SKM-1 treated with dmso at 0.1 percent for 144 hours (cell line): Measurements from ENCODE around the gene TALDO1.
A peak's percentile ranks its signal among the peaks of the same experiment; 100 is the strongest.

Experiments used
- DNase-seq: peaks from one replicate; lab custom pipeline; 2025; ENCODE audit not compliant: unreplicated experiment; lab: John Stamatoyannopoulos, UW

TALDO1 gene

DNA sequence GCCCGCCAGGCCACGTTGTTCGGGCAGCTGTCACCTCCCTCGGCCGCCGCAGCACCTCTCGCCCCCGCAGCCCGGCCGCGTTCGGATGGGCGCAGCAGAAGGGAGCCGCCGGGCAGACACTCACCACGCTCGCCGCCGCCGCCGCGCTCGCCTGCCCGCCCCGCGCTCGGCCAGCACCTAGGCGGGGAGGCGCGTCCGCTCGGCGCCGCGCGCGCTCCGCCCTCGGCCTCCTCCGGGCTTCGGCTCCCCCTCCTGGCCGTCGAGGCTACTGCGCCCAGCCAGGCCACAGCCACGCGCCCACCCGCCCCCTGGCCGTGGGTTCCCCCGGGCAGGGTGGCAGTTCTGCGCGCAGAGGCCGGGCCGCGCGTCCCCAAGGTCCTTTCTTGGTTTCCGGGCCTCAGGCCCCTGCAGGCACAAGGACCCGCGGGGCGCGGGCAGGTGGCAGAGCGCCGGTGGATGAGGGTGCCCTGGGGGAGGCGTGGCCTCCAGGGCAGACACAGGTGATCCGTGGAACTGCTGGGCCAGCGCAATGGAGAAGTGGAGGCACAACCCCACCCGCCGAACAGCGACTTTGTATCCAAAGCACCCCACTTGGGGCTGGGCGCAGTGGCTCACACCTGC is 50.9 kb downstream of the TALDO1 start, which contains the start of gene SLC25A22:
Gene SLC25A22, minus strand, starts transcription at position 189 of the 621 bp plus-strand sequence. CDS start 3,275 bp downstream, outside the sequence.
- DNase-seq = peak; percentile 74

DNA sequence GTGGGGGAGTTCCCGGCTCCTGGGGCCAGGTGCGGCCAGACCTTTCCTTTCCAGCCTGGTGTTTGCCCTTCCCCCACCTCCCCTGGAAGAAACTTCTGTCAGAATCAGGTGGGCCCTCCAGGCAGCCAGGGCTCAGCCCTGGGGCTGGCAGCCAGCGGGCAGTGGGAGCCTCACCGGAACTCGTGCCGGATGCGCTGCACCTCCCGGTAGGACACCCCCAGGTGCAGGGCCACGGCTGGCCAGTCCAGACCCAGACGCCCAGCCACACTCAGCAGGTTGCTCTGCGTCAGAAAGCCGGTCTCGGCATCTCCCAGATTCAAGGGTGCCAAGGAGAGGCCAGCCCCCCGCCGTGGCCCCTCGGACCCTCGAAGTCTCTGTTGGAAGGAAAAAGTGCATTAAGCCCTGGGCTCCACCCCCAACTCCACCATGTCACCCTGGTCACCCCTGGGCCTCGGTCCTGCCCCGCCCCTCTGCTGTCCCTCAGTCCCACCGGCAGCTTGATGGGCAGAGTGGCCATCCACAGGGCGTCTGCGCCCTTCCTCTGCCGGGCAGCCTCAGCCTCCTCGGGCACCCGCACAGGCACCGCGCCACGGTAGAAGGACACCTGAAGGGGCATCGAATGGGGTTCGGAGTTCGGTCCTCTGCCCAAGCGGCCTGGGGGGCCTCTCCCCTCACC is 52.5 kb downstream of the TALDO1 start:
- DNase-seq = no peak

DNA sequence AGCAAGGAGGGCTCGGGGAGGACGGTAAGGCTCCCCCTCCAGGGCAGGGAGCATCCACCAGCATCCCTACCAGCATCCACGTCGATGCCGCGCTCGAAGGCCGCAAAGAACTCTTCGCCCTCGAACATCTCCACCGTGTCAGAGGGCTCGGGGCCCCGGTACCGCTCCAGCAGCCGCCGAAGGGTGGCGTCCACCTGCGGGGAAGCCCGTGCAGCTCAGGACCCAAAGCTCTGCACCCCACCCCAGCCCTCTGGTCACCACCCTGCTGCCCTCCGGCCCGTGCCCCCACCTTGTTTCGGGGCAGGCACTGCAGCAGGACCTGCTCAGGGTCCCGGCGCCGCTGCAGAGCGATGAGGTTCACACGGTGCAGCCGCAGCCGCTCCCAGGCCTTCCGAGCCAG is 53.2 kb downstream of the TALDO1 start:
- no peak for DNase-seq

DNA sequence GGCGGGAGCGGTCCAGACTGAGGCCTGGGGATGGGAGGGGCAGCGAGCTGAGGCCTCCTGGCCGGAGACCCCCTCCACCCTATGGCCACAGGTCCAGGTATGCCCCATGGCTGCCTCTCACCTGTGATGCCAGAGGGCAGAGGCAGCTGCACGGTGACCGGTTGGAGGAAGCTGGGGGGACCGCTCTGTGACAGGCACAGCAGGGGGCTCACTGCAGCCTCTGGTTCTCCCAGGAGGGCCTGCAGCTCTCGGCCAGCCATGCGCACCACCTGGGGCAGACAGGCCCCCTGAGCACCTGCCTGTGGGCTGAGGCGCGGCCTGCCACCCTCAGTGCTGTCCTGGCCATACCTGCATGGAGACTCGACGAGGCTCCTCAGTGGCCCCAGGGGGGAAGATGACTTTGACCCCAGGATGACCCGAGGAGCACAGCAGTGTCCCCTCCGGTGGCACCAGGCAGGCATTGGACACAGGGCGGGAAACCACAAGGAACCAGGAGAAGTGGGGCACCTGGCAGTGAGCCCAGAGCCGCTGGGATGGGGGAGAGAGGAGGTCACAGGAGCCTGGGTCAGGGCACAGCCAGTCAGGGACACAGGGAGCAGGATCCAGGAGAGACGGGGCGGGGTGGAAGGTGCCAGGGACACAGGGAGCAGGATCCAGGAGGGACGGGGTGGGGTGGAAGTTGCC is 54.0 kb downstream of the TALDO1 start:
- DNase-seq = no peak

DNA sequence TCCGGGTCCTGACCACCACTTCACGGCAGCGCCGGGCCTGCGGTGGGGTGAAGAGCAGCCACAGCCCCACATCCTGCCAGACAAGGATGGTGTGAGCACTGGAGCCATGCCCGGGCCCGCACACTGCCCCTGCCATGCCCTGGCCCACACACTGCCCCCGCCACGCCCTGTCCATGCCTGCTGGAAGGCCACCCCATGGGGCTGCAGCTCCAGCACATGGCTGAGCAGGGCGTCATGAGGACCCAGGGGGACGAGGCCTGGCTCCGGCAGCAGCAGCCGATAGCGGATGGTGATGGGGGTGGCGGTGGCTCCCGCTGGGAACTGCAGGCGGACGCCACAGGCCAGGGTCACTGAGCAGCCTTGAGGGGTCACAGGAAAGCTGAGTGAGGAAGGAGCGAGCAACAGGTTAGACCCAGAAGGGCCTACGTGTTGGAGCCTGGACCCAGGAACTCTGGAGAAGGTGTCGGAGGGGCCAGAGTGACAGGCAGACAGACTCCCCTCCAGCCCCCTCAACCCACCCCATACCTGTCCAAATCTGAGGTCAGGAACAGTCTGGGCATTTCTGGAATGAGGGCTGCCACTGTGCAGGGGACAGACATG is 54.9 kb downstream of the TALDO1 start:
- no peak for DNase-seq

DNA sequence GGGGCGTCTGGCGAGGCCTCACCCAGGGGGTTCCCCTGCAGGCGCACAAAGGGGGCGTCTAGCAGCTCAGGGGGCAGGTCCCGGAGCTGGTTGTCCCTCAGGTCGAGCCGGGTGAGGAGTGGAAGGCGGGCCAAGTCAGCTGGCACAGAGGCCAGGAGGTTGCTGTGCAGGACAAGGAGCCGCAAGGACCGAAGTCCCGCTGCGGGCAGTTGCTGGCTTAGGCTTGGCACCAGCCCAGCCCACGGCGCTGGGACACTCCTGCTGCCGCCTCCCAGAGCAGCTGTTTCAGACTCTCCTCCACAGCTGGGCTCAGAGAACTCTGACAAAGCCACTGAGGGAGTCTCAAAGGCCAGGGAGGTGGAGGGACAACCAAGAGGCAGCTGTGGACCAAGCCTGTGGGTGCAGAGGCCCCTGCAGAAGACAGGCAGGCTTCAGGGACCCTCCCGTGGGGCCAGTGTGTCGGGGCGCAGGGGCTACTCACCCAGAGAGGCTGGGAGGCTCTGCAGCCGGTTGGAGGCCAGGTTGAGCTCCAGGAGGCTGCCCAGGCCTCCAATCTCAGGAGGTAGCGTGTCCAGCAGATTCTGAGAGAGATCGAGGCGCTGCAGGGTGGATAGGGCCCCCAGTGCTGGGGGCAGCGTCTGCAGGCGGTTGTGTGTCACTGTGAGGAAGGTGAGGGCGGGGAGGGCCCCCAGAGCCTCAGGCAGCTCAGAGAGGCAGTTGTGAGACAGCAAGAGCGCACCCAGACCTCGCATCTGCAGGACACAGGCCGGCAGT is 55.6 kb downstream of the TALDO1 start:
- DNase-seq = no peak

DNA sequence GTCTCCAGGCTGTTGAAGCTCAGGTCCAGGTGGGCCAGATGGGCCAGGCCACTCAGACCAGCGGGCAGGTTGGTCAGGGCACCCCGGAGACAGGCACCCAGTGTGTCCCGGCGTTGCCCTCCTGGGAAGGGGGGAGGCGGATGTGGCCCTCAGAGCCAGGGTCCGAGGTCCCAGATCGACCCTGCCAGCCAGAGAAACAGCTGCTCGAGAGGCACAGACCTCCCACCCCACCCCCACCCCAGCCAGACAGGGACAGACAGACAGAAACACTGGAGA is 56.1 kb downstream of the TALDO1 start:
- no peak for DNase-seq

DNA sequence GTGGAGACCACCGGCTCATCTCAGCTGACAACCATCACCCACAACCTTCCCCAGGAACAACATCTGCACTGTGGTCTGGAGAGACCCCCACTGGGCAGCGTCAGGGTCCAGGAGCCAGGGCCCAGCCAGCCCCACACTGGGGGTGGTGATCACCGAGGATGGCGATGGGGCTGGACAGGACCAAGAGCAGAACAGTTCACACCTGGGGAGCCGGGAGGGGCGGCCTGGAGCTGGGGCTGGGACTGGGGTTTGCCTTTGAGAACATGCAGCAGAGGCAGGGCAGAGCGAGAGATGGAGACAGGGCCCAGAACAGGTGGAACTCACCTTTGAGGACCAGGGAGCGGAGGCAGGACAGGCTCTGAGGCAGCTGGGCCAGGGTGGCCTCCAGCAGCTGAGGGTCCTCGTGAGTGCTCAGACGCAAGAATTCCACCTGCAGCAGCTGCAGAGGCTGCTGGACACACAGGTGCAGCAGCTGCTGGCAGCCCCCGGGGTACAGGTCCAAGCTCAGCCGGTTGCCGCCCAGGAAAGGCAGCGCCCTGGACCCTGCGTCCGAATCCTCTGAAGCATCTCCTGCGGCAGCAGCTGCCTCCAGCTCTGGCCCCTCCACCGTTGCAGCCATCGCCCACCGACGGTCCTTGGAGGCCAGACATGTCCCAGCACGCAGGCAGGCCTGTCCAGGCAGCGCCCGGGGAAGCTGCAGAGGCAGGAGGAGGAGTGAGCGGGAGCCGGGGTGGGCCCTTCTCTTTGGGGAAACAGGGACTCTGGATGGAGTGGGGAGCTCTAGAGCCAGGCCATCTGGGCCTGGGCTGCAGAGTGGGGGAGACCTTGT is 56.7 kb downstream of the TALDO1 start:
- no peak for DNase-seq

DNA sequence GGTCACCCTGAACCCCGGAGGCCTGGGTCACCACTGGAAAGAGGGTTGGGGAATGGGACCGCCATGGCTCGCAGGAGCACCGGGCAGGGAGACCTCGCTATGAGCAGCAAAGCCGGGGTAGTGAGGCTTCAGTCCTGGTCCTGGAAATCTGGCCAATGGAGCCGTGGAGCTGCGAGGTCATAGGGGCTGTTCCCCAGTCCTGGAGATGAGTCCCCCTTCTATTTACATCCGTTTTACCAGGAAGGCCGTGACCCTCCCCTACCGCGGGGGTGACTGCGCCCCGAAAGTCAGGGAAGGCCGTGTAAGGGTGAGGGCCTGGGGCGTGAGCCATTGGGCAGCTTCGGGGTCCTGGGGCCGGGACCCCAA is 57.3 kb downstream of the TALDO1 start:
- no peak for DNase-seq

DNA sequence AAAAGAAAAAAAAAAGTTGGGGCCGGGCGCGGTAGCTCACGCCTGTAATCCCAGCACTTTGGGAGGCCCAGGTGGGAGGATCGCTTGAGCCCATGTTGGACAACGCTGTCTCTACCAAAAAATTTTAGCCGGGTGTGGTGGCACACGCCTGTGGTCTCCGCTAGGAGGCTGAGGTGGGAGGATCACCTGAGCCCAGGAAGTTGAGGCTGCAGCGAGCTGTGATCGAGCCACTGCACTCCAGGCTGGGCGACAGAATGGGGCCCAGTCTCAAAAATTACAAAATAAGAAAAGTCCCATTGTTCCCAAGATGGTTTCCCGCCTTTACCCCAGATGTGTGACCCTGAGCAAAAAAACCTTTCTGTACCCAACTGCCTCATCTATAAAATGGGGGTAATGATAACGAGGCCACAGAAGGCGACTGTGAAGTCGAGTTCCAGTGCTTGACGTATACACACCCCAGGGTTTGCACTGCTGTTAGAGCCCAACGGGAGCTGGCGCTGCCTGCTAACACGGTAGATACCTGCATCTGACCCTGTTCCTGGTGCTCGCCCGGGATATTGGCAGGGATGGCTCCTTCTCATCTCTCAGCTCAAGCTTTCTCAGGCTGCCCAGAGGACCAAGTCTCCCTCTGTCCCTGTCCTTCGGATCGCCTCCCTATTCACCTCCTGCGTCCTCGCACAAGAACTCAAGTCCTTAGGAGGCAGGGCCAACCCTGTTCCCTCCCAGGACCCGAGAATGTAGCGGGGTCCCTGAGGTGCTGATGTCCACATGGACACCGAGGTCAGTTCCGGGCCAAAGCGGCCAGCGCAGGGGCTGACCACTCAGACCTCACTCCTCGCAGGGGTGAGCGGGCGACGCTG is 61.4 kb downstream of the TALDO1 start:
- no peak for DNase-seq

DNA sequence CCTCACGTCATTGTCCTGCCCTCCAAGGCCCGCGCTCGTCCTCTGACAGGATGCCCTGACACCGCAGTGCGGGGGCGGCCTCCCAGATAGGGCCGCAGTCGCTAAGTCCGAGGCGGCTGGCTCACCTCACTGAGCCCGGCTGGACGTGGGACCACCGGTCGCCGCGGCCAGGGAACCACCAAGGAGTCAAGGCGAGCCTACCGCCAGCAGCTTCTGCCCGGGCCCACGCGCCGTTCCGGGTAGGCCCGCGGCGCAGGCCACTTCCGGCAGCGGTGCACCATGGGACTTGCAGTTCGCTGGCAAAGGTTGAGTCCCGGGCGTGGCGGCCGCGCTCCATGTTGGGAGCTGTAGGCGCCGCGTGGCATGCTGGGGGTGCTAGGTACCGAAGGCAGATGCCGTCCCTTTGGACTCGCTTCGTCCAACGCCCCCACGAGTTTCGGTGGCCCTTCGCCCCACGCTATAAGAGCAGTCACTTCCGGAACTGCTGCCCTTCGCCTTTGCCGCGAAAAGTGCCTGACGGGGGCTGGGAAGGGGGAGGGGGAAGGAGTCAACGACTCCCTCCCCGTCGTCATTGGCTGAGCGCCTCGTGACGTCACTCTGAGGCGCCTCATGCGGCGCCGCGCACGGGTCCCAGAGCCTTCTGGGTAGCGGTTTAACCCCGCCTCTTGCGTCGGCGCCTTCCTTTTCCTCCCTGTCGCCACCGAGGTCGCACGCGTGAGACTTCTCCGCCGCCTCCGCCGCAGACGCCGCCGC is 62.2 kb downstream of the TALDO1 start, which contains the start of gene RPLP2:
Gene RPLP2, plus strand, starts transcription at position 681 of the 753 bp plus-strand sequence. CDS start 268 bp downstream, outside the sequence.
- DNase-seq = peak; percentile 91

DNA sequence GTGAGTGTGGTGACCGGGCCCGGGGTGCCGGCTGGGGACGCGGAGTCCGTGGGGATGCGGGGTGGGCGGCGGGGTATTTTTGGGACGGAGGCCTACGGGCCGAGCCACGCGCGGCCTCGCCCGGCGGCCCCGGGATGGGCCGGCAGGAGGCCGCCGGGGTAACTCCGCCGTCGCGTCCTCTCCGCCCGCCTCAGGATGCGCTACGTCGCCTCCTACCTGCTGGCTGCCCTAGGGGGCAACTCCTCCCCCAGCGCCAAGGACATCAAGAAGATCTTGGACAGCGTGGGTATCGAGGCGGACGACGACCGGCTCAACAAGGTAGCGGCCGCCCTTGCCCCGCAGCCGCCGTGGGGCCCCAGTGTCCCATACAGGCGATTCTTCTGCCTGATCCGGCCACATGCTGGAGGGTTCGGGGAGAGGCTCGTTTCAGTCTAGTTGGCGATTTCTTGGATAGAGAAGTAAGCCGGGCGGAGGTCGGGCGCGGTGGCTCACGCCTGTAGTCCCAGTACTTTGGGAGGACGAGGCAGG is 62.8 kb downstream of the TALDO1 start:
- no peak for DNase-seq

DNA sequence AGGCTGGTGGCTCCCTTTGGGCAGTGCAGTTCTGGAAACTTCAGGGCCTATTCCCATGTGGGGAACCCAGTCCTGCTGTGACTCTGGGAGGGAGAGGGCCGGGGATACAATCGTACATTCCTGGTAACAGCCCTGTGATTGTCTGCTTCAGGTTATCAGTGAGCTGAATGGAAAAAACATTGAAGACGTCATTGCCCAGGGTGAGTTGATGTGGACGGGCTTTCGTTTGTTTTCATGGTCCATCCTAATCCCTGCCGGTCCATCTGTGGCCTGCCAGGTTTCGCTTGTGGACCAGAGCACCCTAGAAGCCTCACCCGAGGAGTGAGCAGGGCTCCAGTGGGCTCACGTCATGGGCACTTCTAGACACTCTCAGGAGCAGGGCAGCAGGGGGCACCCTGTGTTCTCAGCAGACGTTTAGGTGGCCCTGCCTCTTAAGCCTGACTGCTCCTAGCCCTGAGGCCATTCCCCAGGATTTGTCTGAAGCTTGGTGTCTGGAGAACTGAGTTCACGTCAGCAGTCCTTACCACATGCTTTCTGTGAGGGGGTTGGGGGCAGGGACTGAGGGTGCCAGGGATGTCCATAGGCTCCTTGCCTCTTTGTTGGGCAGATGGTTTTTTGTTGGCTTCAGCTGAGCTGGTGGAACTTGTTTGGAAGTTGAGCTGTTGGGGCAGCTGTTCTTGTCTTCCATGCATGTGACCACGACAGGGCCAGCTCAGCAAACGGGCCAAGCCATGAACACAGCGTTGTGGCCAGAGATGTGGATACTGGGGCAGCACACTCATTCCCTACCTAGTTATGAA is 64.4 kb downstream of the TALDO1 start:
- DNase-seq = no peak

DNA sequence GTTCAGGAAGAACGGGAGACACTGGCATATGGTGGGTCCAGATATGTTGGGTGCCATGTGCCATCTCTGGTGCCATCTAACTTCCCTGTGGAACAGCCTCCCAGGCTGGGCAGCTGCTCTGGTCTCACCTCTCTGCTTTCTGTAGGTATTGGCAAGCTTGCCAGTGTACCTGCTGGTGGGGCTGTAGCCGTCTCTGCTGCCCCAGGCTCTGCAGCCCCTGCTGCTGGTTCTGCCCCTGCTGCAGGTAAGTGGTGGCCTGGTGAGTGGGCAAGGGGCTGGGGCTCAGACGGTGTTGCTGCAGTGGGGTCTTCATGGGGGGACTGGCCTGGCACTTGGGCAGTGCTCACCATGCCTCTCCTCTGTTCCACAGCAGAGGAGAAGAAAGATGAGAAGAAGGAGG is 65.1 kb downstream of the TALDO1 start:
- no peak for DNase-seq

DNA sequence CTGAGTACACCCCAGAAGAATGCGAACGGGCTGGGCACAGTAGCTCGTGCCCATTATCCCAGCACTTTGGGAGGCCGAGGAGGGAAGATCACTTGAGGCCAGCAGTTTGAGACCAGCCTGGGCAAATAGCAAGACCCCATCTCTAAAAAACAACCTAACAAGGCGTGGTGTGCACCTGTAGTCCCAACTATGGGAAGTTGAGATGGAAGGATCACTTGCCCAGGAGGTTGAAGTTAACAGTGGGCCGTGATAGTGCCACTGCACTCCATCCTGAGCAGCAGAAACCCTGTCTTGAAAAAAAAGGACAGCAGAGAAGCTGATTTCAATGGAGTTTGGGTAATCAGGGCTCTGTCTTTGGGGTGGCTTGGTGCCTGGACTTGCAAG is 65.8 kb downstream of the TALDO1 start:
- DNase-seq = no peak

DNA sequence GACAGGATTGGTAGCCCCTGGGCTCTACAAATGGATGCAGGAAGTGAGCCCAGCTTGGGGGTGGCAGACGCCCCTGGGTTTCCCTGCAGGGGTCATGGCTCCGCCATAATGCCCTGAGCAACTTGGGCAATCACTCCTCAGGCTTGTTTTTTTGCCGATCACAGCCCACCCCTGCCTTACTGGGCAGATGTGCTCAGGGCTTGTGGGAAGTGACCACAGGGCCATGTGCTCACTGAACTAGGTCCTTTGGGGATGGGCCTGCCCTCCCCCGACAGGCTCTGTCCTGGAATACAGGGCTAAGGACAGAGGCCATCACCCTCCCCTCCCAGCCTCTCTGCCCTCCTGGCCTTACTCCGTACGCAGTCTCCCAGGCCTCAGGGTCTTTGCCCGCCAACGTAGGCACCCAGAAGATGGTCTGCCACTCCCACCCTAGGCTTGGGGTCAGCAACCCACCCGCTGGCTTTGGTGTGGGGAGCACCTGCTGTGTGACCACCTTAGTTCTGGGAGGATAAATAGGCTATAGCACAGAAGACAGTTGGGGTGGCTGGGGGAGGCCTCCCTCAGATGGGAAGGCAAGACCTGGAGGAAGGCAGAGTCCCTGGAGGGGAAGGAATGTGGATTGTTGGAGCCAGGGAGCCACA is 66.3 kb downstream of the TALDO1 start:
- no peak for DNase-seq
